ENCODE measurements around the gene DDX10. TPM values are rescaled to one million over a fixed set of nuclear protein-coding genes. Genes with fewer than 3 reads are reported as not detected.

DDX10 gene
- total and polyA plus RNA-seq, 3 donors from 2014 or later, result 25.7 to 64.4 (median 59.2) TPM

DNA sequence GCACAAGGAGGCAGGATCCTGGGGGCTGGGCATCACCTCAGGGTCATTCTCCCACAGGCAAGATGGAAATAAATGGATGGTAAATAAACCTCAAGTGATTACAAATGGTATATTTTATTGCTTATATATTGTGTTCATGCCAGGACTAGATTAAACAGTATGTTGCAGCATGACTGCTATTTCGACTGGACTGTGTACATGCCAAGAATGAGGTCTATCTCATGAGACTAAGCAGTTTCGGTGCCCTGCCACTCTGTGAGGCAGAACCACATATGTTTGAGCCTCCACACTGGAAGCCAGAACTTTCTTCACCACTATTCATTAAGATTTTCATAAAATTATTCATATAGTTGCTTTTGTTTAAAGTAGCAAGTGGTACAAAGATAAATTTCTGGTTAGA is 140.2 kb downstream of the DDX10 start:
- Histone ChIP-seq H3K27me3 (no peaks in the 10 kb centered on the region), H3K4me1 (peaks cover 7% of the 10 kb centered on the region), H3K4me3 (no peak overlapping the region), H3K36me3 (ENCODE audit: low read depth, missing control alignments) (no peaks in the 10 kb centered on the region), H3K9me3 (no peaks in the 10 kb centered on the region), H3K27ac (no peak overlapping the region)
- intact Hi-C loops (cut with DNase I; ENCODE audit: low total_unique reads), result no loop called here
- WGBS, 2 donors, result 82 to 93% methylated on average over 2 of the region's 2 CpGs
- TF ChIP-seq POLR2A (IDR thresholded peaks at IDR 0.05), result no peak
- TF ChIP-seq, protein P1, sequence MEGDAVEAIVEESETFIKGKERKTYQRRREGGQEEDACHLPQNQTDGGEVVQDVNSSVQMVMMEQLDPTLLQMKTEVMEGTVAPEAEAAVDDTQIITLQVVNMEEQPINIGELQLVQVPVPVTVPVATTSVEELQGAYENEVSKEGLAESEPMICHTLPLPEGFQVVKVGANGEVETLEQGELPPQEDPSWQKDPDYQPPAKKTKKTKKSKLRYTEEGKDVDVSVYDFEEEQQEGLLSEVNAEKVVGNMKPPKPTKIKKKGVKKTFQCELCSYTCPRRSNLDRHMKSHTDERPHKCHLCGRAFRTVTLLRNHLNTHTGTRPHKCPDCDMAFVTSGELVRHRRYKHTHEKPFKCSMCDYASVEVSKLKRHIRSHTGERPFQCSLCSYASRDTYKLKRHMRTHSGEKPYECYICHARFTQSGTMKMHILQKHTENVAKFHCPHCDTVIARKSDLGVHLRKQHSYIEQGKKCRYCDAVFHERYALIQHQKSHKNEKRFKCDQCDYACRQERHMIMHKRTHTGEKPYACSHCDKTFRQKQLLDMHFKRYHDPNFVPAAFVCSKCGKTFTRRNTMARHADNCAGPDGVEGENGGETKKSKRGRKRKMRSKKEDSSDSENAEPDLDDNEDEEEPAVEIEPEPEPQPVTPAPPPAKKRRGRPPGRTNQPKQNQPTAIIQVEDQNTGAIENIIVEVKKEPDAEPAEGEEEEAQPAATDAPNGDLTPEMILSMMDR (IDR thresholded peaks at IDR 0.05), result no peak
- DNase-seq, result no peak

DNA sequence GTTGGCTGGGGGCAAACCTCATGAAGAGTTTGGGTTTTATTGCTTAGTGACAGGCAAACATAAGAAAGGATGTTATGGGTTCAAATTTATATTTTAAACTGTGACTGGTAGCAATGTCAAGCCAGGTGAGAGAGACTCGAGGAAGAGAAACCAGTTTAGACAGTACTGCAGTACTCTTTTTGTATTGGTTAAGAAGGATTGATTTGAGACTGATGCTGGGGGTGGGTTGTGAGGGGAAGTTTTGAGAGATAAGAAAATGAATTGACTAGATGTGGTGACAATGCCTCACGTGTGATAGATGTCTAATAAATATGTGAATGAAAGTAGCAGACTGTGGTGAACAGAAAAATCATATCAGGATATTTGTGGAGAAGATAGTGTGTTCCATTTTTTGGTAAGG is 142.4 kb downstream of the DDX10 start:
- intact Hi-C loops (cut with DNase I; ENCODE audit: low total_unique reads), result no loop called here
- Histone ChIP-seq H3K27me3 (no peaks in the 10 kb centered on the region), H3K4me3 (no peak overlapping the region), H3K9me3 (no peaks in the 10 kb centered on the region), H3K27ac (no peak overlapping the region), H3K4me1 (peaks cover 7% of the 10 kb centered on the region), H3K36me3 (ENCODE audit: low read depth, missing control alignments) (no peaks in the 10 kb centered on the region)
- no peak for DNase-seq
- 91 to 94% methylated on average over 2 of the region's 2 CpGs for WGBS, 2 donors
- TF ChIP-seq, protein P1 (IDR thresholded peaks at IDR 0.05), result no peak
- no peak for TF ChIP-seq POLR2A (IDR thresholded peaks at IDR 0.05)

DNA sequence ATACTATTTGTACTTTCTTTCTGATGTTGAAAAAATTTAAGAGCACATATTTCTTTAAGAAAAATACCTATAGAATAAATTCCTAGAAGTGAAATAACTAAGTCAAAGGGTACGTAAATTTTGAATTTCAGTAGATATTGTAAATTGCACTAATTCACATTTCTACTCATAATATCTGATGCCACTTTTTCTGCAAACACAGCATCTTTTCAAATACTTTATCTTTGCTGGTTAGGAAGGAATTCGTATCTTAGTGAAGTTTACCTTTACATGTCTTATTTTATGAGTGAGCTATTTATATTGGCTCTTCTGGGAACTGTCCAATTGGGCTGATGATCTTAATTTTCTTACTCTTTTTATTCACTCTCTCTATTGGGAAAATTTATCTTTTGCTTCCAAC is 148.2 kb downstream of the DDX10 start:
- no peak for TF ChIP-seq POLR2A (IDR thresholded peaks at IDR 0.05)
- TF ChIP-seq, protein P1 (IDR thresholded peaks at IDR 0.05), result no peak
- 83 to 93% methylated on average over 2 of the region's 2 CpGs for WGBS, 2 donors
- H3K9me3 ChIP-seq, result no peaks in the 10 kb centered on the region
- DNase-seq, result no peak
- no peaks in the 10 kb centered on the region for H3K27me3 ChIP-seq
- H3K36me3 ChIP-seq (ENCODE audit: low read depth, missing control alignments), result no peaks in the 10 kb centered on the region
- H3K4me1 ChIP-seq, result no peaks in the 10 kb centered on the region
- H3K4me3 ChIP-seq, result no peak overlapping the region
- no peak overlapping the region for H3K27ac ChIP-seq
- intact Hi-C loops (cut with DNase I; ENCODE audit: low total_unique reads), result no loop called here

DNA sequence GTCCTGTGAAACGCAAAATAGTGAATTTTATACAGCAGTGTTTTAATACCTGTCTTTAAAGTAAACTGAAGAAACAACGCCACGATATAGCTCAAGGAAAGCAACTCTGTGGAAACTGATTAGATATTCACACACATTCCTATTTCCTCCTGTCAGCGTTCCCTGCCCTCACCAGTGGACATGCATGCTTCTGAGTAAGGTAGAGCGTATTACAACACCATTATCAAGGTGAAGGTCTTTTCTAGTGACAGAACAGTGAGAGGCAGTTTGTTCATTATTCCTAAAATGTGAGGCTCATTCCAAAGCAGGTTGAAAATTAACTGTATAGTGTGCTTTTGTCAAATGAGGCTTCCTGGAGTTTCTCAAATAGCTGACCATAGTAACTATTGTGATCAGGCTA is 153.1 kb downstream of the DDX10 start:
- Histone ChIP-seq H3K4me1 (no peaks in the 10 kb centered on the region), H3K36me3 (ENCODE audit: low read depth, missing control alignments) (no peaks in the 10 kb centered on the region), H3K9me3 (no peaks in the 10 kb centered on the region), H3K4me3 (no peak overlapping the region), H3K27ac (no peak overlapping the region), H3K27me3 (no peaks in the 10 kb centered on the region)
- no peak for DNase-seq
- TF ChIP-seq, protein P1 (IDR thresholded peaks at IDR 0.05), result no peak
- TF ChIP-seq POLR2A (IDR thresholded peaks at IDR 0.05), result no peak
- 84 to 92% methylated on average over 5 of the region's 5 CpGs for WGBS, 2 donors
- intact Hi-C loops (cut with DNase I; ENCODE audit: low total_unique reads), result no loop called here

DNA sequence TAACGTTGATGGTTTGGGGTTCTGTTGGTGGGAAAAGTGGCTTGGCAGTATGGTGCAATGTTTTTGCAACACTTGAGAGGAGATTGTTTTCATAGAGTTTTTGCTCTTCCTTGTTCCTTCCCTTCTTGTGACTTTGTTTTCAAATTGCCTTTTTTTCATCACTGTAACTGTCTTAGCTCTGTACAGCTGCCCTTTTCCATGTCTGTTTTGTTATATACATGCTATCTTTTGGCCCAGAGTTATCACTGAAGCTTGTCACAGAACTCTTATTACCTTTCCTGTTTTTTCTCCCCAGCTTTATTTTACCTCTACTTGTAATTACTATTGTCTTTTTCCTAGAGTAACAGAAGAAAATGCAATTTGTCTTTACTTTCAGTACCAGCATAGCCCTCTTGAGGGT is 154.1 kb downstream of the DDX10 start:
- DNase-seq, result no peak
- H3K27ac ChIP-seq, result no peak overlapping the region
- intact Hi-C loops (cut with DNase I; ENCODE audit: low total_unique reads), result no loop called here
- no peaks in the 10 kb centered on the region for H3K9me3 ChIP-seq
- no peak for TF ChIP-seq POLR2A (IDR thresholded peaks at IDR 0.05)
- TF ChIP-seq, protein P1 (IDR thresholded peaks at IDR 0.05), result no peak
- no peaks in the 10 kb centered on the region for H3K27me3 ChIP-seq
- no peak overlapping the region for H3K4me3 ChIP-seq
- no peaks in the 10 kb centered on the region for H3K4me1 ChIP-seq
- WGBS, 2 donors, result 77 to 85% methylated on average over 1 of the region's 1 CpG
- H3K36me3 ChIP-seq (ENCODE audit: low read depth, missing control alignments), result no peaks in the 10 kb centered on the region

Data from testis (tissue), 3 donors.